Loucy (cell line): ENCODE data around the gene INPP5K.

Experiments used
- H2AFZ ChIP-seq: fragments of 200-600 bp; sonication (generic); 2 replicates; pipeline ENCODE4 v1.6.0; 2016; ENCODE audit warnings: antibody characterized with exemption, mild to moderate bottlenecking, low read length, moderate library complexity
- H3F3A ChIP-seq: fragments of 200-600 bp; 2 replicates; pipeline ENCODE4 v1.6.0; 2016; ENCODE audit warnings: antibody characterized with exemption, low read depth, mild to moderate bottlenecking
- H3K27me3 ChIP-seq: fragments of 200-600 bp; sonication (generic); 2 replicates; pipeline ENCODE4 v1.6.1; 2014; ENCODE audit warnings: low read length, mild to moderate bottlenecking; ENCODE audit not compliant: insufficient read depth, poor library complexity, severe bottlenecking
- H3K36me3 ChIP-seq: fragments of 200-600 bp; sonication (generic); 2 replicates; pipeline ENCODE4 v1.6.1; 2016; ENCODE audit warnings: low read length; ENCODE audit not compliant: insufficient read depth
- H3K4me1 ChIP-seq: fragments of 200-600 bp; sonication (generic); 2 replicates; pipeline ENCODE4 v1.5.1; 2014; ENCODE audit warnings: low read length, mild to moderate bottlenecking; ENCODE audit not compliant: insufficient read depth, poor library complexity, severe bottlenecking
- H3K4me2 ChIP-seq: fragments of 200-600 bp; sonication (generic); 2 replicates; pipeline ENCODE4 v1.6.0; 2014; ENCODE audit warnings: antibody characterized with exemption, low read length, low read depth, mild to moderate bottlenecking; ENCODE audit not compliant: poor library complexity, severe bottlenecking
- H3K4me3 ChIP-seq: fragments of 200-600 bp; sonication (generic); 2 replicates; pipeline ENCODE4 v1.5.1; 2014; ENCODE audit warnings: low read length, mild to moderate bottlenecking, mixed read lengths; ENCODE audit not compliant: poor library complexity, severe bottlenecking
- H3K79me2 ChIP-seq: fragments of 200-600 bp; sonication (generic); 2 replicates; pipeline ENCODE4 v1.6.1; 2014; ENCODE audit warnings: low read length; ENCODE audit not compliant: insufficient read depth
- H3K9ac ChIP-seq: fragments of 200-600 bp; sonication (generic); 2 replicates; pipeline ENCODE4 v1.6.0; 2014; ENCODE audit warnings: mild to moderate bottlenecking, low read depth, low read length, moderate library complexity; ENCODE audit not compliant: poor library complexity, severe bottlenecking
- H3K9me2 ChIP-seq: fragments of 200-600 bp; sonication (generic); replicated peaks from 2 replicates; pipeline ENCODE4 v1.6.1; 2016; ENCODE audit warnings: low read depth, low read length, mixed read lengths
- H3K9me3 ChIP-seq: fragments of 200-600 bp; sonication (generic); 2 replicates; pipeline ENCODE4 v1.6.1; 2014; ENCODE audit warnings: mild to moderate bottlenecking, antibody characterized with exemption, low read length, low read depth; ENCODE audit not compliant: insufficient read depth
- H4K20me1 ChIP-seq: fragments of 200-600 bp; sonication (generic); 2 replicates; pipeline ENCODE4 v1.6.0; 2014; ENCODE audit warnings: antibody characterized with exemption, low read length, mild to moderate bottlenecking; ENCODE audit not compliant: insufficient read depth, poor library complexity, severe bottlenecking
- CTCF ChIP-seq: fragments of 200-600 bp; sonication (generic); conservative IDR thresholded peaks from 2 replicates; pipeline ENCODE4 v1.5.1; 2014; ENCODE audit warnings: mild to moderate bottlenecking, antibody characterized with exemption, low read length
- EZH2phosphoT487 ChIP-seq: fragments of 200-600 bp; IDR thresholded peaks from 2 replicates; pipeline ENCODE4 v1.6.1; 2018; ENCODE audit warnings: antibody characterized with exemption, mild to moderate bottlenecking, moderate library complexity, borderline replicate concordance

INPP5K gene

GRCh38 chr17:1486802-1487695, 29.4 kb downstream of the INPP5K start:
- Histone ChIP-seq H3K4me1 (peaks cover 27% of the 10 kb centered on the region), H3K36me3 (no peaks in the 10 kb centered on the region), H3K9me2 (no peaks in the 10 kb centered on the region), H2AFZ (peak overlapping the region; percentile 67), H3K4me2 (peak overlapping the region; percentile 77), H3F3A (no peaks in the 10 kb centered on the region), H3K27me3 (peaks cover 8% of the 10 kb centered on the region), H3K79me2 (no peaks in the 10 kb centered on the region), H3K9me3 (no peaks in the 10 kb centered on the region), H3K4me3 (peak overlapping the region; percentile 73), H3K9ac (peak overlapping the region; percentile 48), H4K20me1 (no peaks in the 10 kb centered on the region)
- no peak for TF ChIP-seq EZH2phosphoT487
- no peak for TF ChIP-seq CTCF

- Histone ChIP-seq H3K4me1 (peaks cover 23% of the 10 kb centered on the region), H3K9ac (peak overlapping the region; percentile 69), H3K4me2 (peak overlapping the region; percentile 77), H3K27me3 (peaks cover 8% of the 10 kb centered on the region), H3K9me2 (no peaks in the 10 kb centered on the region), H3K36me3 (no peaks in the 10 kb centered on the region), H3K79me2 (no peaks in the 10 kb centered on the region), H3K9me3 (no peaks in the 10 kb centered on the region), H3K4me3 (peak overlapping the region; percentile 74), H4K20me1 (no peaks in the 10 kb centered on the region), H2AFZ (peak overlapping the region; percentile 84), H3F3A (no peaks in the 10 kb centered on the region)
- TF ChIP-seq CTCF, result no peak
These were observed 30.7 kb downstream of the INPP5K start for GRCh38 chr17:1485423-1486376.

- Histone ChIP-seq H3K4me3 (peak overlapping the region; percentile 74), H3K9ac (peak overlapping the region; percentile 52), H3K9me3 (no peaks in the 10 kb centered on the region), H3K27me3 (peaks cover 8% of the 10 kb centered on the region), H3K4me2 (peak overlapping the region; percentile 66), H3K4me1 (peaks cover 22% of the 10 kb centered on the region), H3F3A (no peaks in the 10 kb centered on the region), H3K79me2 (no peaks in the 10 kb centered on the region), H3K36me3 (no peaks in the 10 kb centered on the region), H2AFZ (peak overlapping the region; percentile 29), H4K20me1 (no peaks in the 10 kb centered on the region), H3K9me2 (no peaks in the 10 kb centered on the region)
- TF ChIP-seq CTCF (no peak), EZH2phosphoT487 (no peak)
These were observed 31.6 kb downstream of the INPP5K start for GRCh38 chr17:1484676-1485422.
